GM20000 (cell line): ENCODE data around the gene RIT2.

Experiments
- DNase-seq: peaks from one replicate; pipeline ENCODE4 v3.0.0; 2012; ENCODE audit warnings: low spot score
- TF ChIP-seq, protein P1 (sequence below): IDR thresholded peaks from 2 replicates; pipeline ENCODE4 v1.5.1; 2012; ENCODE audit warnings: mild to moderate bottlenecking, control low read depth; ENCODE audit errors: extremely low read depth, missing control alignments

Gene RIT2

DNA sequence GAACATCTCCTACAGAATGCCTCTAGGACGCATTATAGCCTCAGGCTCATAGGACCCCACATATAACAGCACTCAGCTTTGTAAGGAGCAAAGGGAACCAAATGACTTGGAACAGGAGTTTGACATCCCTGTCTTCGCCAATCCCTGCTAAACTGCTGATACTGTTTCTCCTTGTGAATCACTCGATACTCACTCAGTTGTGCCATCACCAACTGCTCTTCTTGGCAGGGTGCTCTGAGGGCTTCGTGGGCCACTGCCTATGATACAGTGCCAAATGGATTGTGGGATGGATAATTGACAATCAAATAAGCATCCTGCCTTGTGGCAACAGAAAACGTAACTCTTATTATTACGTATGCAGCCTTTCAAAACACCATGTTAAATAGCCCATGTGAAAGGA lies 396.3 kb downstream of the RIT2 start:
- TF ChIP-seq, protein P1, sequence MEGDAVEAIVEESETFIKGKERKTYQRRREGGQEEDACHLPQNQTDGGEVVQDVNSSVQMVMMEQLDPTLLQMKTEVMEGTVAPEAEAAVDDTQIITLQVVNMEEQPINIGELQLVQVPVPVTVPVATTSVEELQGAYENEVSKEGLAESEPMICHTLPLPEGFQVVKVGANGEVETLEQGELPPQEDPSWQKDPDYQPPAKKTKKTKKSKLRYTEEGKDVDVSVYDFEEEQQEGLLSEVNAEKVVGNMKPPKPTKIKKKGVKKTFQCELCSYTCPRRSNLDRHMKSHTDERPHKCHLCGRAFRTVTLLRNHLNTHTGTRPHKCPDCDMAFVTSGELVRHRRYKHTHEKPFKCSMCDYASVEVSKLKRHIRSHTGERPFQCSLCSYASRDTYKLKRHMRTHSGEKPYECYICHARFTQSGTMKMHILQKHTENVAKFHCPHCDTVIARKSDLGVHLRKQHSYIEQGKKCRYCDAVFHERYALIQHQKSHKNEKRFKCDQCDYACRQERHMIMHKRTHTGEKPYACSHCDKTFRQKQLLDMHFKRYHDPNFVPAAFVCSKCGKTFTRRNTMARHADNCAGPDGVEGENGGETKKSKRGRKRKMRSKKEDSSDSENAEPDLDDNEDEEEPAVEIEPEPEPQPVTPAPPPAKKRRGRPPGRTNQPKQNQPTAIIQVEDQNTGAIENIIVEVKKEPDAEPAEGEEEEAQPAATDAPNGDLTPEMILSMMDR, result no peak
- no peak for DNase-seq

GRCh38 chr18:42712065-42712464 lies 403.4 kb downstream of the RIT2 start:
- TF ChIP-seq, protein P1, result no peak

DNA sequence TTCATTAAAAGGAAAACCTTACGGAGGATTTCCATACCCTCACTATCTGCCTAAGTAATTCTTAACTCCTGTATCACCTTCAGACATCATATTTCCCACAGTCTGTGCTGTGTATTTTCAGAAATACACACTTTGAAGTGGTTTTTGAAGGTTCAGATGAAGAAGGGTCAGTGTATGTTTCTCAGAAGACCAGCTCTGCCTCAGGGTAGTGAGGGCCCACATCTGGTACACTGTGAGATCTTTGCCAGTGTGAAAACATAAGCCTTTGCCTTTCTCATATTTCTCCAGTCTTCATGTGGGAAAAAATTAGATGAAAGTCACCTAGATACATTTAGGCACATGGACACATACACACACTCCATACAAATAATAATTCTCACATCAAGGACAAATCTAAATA lies 408.4 kb downstream of the RIT2 start:
- no peak for DNase-seq
- TF ChIP-seq, protein P1, result no peak

More at GRCh38 chr18:42712065-42712464, 403.4 kb downstream of the RIT2 start:
- DNase-seq, result no peak

GRCh38 chr18:42706618-42707017 lies 408.9 kb downstream of the RIT2 start:
- DNase-seq, result no peak
- TF ChIP-seq, protein P1, result no peak

DNA sequence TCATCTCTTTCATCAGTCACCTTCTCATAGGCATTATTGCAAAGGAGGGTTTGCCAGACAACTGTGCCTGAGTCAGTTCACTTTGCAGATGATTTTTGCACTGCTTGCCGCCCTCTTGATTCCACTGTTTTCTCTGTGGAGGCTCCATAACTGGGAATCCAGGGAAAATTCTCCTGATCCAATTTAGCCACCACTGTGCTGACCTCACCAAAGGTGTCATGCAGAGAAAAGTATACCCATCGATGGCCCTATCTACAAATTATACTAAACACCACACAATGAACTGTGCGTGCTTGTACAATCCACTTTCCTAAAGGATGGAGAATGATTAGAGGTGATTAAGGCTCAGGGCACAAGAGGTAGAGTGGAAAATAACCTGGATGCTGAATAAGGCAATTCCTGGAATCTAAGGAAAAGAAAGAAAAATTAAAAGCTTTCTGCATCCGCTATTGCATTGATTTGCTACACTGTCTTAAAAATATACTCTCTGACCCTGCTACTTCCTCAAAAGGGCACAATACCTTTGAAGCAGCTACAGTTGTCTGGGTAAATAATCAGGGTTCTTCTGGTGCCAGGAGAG lies 409.4 kb downstream of the RIT2 start:
- TF ChIP-seq, protein P1, result no peak
- no peak for DNase-seq
